Measurements from ENCODE around the gene OR8B12.

The OR8B12 gene

DNA sequence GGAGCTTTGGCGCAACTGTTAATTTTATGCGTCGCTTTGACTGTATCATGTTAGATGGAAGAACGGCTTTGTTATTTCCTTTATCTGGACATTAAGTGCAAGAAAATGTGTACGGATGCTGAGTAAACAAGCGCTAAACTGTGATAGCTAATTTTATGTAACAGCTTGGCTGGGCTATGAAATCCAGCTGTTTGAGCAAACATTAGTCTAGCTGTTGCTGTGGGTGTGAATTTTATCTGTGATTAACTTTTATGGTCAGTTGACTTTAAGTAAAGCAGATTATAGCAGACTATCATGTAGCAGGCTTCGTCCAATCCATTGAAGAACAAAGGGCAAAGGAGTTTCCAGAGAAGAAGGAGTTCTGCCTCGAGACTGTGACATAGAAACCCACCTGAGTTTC is 40.3 kb upstream of the OR8B12 start:
- TF ChIP-seq RAD21 (IDR thresholded peaks at IDR 0.05; ENCODE audit: low read depth): no peak
- TF ChIP-seq CEBPB (IDR thresholded peaks at IDR 0.05): no peak
- no peak for TF ChIP-seq CREB1 (IDR thresholded peaks at IDR 0.05; ENCODE audit: low read depth)
- TF ChIP-seq, protein P1, sequence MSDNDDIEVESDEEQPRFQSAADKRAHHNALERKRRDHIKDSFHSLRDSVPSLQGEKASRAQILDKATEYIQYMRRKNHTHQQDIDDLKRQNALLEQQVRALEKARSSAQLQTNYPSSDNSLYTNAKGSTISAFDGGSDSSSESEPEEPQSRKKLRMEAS (IDR thresholded peaks at IDR 0.05): no peak
- TF ChIP-seq TEAD4 (IDR thresholded peaks at IDR 0.05): no peak
- TF ChIP-seq, protein P2, sequence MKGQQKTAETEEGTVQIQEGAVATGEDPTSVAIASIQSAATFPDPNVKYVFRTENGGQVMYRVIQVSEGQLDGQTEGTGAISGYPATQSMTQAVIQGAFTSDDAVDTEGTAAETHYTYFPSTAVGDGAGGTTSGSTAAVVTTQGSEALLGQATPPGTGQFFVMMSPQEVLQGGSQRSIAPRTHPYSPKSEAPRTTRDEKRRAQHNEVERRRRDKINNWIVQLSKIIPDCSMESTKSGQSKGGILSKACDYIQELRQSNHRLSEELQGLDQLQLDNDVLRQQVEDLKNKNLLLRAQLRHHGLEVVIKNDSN (IDR thresholded peaks at IDR 0.05): no peak
- TF ChIP-seq TCF12 (IDR thresholded peaks at IDR 0.05; ENCODE audit: low read depth): no peak
- TF ChIP-seq TAF1 (IDR thresholded peaks at IDR 0.05; ENCODE audit: low read depth): no peak
- no peak for TF ChIP-seq EP300 (IDR thresholded peaks at IDR 0.05; ENCODE audit: borderline replicate concordance)
- no peak for TF ChIP-seq NFIC (IDR thresholded peaks at IDR 0.05)
- TF ChIP-seq, protein P3, sequence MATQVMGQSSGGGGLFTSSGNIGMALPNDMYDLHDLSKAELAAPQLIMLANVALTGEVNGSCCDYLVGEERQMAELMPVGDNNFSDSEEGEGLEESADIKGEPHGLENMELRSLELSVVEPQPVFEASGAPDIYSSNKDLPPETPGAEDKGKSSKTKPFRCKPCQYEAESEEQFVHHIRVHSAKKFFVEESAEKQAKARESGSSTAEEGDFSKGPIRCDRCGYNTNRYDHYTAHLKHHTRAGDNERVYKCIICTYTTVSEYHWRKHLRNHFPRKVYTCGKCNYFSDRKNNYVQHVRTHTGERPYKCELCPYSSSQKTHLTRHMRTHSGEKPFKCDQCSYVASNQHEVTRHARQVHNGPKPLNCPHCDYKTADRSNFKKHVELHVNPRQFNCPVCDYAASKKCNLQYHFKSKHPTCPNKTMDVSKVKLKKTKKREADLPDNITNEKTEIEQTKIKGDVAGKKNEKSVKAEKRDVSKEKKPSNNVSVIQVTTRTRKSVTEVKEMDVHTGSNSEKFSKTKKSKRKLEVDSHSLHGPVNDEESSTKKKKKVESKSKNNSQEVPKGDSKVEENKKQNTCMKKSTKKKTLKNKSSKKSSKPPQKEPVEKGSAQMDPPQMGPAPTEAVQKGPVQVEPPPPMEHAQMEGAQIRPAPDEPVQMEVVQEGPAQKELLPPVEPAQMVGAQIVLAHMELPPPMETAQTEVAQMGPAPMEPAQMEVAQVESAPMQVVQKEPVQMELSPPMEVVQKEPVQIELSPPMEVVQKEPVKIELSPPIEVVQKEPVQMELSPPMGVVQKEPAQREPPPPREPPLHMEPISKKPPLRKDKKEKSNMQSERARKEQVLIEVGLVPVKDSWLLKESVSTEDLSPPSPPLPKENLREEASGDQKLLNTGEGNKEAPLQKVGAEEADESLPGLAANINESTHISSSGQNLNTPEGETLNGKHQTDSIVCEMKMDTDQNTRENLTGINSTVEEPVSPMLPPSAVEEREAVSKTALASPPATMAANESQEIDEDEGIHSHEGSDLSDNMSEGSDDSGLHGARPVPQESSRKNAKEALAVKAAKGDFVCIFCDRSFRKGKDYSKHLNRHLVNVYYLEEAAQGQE (IDR thresholded peaks at IDR 0.05; ENCODE audit: low read depth): no peak
- TF ChIP-seq EGR1 (IDR thresholded peaks at IDR 0.05): no peak
- no peak for TF ChIP-seq YY1 (IDR thresholded peaks at IDR 0.05; ENCODE audit: low read depth)
- no peak for TF ChIP-seq FOXM1 (IDR thresholded peaks at IDR 0.05; ENCODE audit: borderline replicate concordance, low read depth)
- no peak for TF ChIP-seq ZBTB7A (IDR thresholded peaks at IDR 0.05; ENCODE audit: low read depth)

DNA sequence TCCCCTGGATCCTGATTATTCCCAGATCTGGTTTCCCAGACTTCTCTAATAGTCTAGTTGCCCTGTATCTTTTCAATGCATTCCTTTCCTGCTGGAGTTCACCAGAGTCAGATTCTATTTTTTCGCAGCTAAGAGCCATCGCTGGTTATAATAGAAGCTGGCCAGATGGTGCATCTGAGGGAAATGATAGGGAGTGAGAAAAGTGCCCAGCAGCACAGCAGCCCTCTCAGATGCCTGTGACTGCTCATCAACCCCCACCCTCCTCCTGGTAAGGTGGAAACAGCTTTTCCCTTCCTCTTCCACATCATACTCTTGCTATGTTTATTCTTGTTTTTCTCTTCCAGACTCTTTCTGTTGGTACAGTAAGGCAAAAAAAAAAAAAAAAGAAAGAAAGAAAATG is 39.1 kb upstream of the OR8B12 start:
- TF ChIP-seq ZBTB7A (IDR thresholded peaks at IDR 0.05; ENCODE audit: low read depth): no peak
- TF ChIP-seq RAD21 (IDR thresholded peaks at IDR 0.05; ENCODE audit: low read depth): no peak
- no peak for TF ChIP-seq TEAD4 (IDR thresholded peaks at IDR 0.05)
- TF ChIP-seq EGR1 (IDR thresholded peaks at IDR 0.05): no peak
- no peak for TF ChIP-seq CEBPB (IDR thresholded peaks at IDR 0.05)
- TF ChIP-seq YY1 (IDR thresholded peaks at IDR 0.05; ENCODE audit: low read depth): no peak
- no peak for TF ChIP-seq TCF12 (IDR thresholded peaks at IDR 0.05; ENCODE audit: low read depth)
- TF ChIP-seq EP300 (IDR thresholded peaks at IDR 0.05; ENCODE audit: borderline replicate concordance): no peak
- TF ChIP-seq NFIC (IDR thresholded peaks at IDR 0.05): no peak
- TF ChIP-seq FOXM1 (IDR thresholded peaks at IDR 0.05; ENCODE audit: borderline replicate concordance, low read depth): no peak
- TF ChIP-seq TAF1 (IDR thresholded peaks at IDR 0.05; ENCODE audit: low read depth): no peak
- TF ChIP-seq, protein P2 (IDR thresholded peaks at IDR 0.05): no peak
- TF ChIP-seq CREB1 (IDR thresholded peaks at IDR 0.05; ENCODE audit: low read depth): no peak
- TF ChIP-seq, protein P1 (IDR thresholded peaks at IDR 0.05): no peak
- TF ChIP-seq, protein P3 (IDR thresholded peaks at IDR 0.05; ENCODE audit: low read depth): no peak

DNA sequence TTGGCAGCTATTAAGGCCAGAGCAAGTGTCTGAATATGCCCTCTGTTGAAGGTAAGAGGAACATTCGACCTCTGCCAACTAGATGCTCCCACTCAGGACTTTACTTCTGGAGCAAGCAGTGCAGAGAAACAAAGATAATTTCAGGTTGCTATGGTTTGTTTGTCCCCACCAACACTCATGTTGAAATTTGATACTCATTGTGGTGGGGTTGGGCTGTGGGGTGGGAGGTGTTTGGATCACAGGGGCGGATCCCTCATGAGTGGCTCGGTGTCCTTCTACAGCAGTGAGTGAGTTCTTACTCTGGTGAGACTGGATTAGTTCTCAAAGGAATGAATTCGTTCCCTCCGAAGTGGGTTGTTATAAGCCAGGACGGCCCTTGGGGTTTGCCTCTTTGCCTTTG is 38.4 kb upstream of the OR8B12 start:
- no peak for TF ChIP-seq RAD21 (IDR thresholded peaks at IDR 0.05; ENCODE audit: low read depth)
- no peak for TF ChIP-seq FOXM1 (IDR thresholded peaks at IDR 0.05; ENCODE audit: borderline replicate concordance, low read depth)
- no peak for TF ChIP-seq ZBTB7A (IDR thresholded peaks at IDR 0.05; ENCODE audit: low read depth)
- no peak for TF ChIP-seq TCF12 (IDR thresholded peaks at IDR 0.05; ENCODE audit: low read depth)
- no peak for TF ChIP-seq TEAD4 (IDR thresholded peaks at IDR 0.05)
- TF ChIP-seq, protein P1 (IDR thresholded peaks at IDR 0.05): no peak
- no peak for TF ChIP-seq TAF1 (IDR thresholded peaks at IDR 0.05; ENCODE audit: low read depth)
- TF ChIP-seq CEBPB (IDR thresholded peaks at IDR 0.05): no peak
- TF ChIP-seq, protein P3 (IDR thresholded peaks at IDR 0.05; ENCODE audit: low read depth): no peak
- TF ChIP-seq NFIC (IDR thresholded peaks at IDR 0.05): no peak
- TF ChIP-seq, protein P2 (IDR thresholded peaks at IDR 0.05): no peak
- no peak for TF ChIP-seq CREB1 (IDR thresholded peaks at IDR 0.05; ENCODE audit: low read depth)
- TF ChIP-seq YY1 (IDR thresholded peaks at IDR 0.05; ENCODE audit: low read depth): no peak
- TF ChIP-seq EP300 (IDR thresholded peaks at IDR 0.05; ENCODE audit: borderline replicate concordance): no peak
- TF ChIP-seq EGR1 (IDR thresholded peaks at IDR 0.05): no peak
